HepG2 (cell line): Measurements from ENCODE around the gene KDM3B. TPM values are rescaled to one million over a fixed set of nuclear protein-coding genes. Genes with fewer than 3 reads are reported as not detected.

Source experiments
- ATF7 ChIP-seq, 2 experiments: fragments of 450-650 bp in 1 of 2; sonication (generic) in 1 of 2; formaldehyde crosslinking in 1 of 2; IDR thresholded peaks; 2 replicates each; pipeline versions ENCODE4 v1.4.0 to v1.6.1; 2016 to 2020; ENCODE audit warnings: antibody characterized with exemption in 1 of 2, mild to moderate bottlenecking in 1 of 2, missing genetic modification reagents in 1 of 2
- EP300 ChIP-seq, 3 experiments: sonication (generic) in 1 of 3; formaldehyde crosslinking in 1 of 3; IDR thresholded peaks; 2 replicates each; pipeline versions ENCODE4 v1.5.1 to v1.6.1; 2011 to 2020; ENCODE audit warnings: low read depth in 2 of 3, low read length in 2 of 3, borderline replicate concordance in 1 of 3, improper control_type of control experiment in 1 of 3, mild to moderate bottlenecking in 1 of 3, missing genetic modification reagents in 1 of 3, moderate library complexity in 1 of 3
- FOXK1 ChIP-seq: sonication (generic); formaldehyde crosslinking; IDR thresholded peaks from 2 replicates; pipeline ENCODE4 v1.4.0; 2020; ENCODE audit warnings: low read depth, missing genetic modification reagents, borderline replicate concordance
- GATAD2A ChIP-seq: IDR thresholded peaks from 2 replicates; pipeline ENCODE4 v1.6.1; 2016
- JARID2 ChIP-seq: sonication (generic); formaldehyde crosslinking; IDR thresholded peaks from 2 replicates; pipeline ENCODE4 v1.8.1; 2023; ENCODE audit warnings: missing genetic modification reagents, inconsistent platforms; ENCODE audit not compliant: insufficient replicate concordance
- MATR3 ChIP-seq: sonication (generic); formaldehyde crosslinking; IDR thresholded peaks from 2 replicates; pipeline ENCODE4 v1.4.0; 2020; ENCODE audit warnings: missing genetic modification reagents
- PPARG ChIP-seq: conservative IDR thresholded peaks from 2 replicates; pipeline ENCODE4 v1.6.1; 2016; ENCODE audit warnings: missing biosample characterization, missing genetic modification reagents
- SAFB2 ChIP-seq: sonication (generic); formaldehyde crosslinking; IDR thresholded peaks from 2 replicates; pipeline ENCODE4 v1.5.1; 2020; ENCODE audit warnings: missing genetic modification reagents, low read depth, mild to moderate bottlenecking, borderline replicate concordance
- SMARCC2 ChIP-seq: fragments of 450-650 bp; IDR thresholded peaks from 2 replicates; pipeline ENCODE4 v1.6.1; 2017; ENCODE audit warnings: antibody characterized with exemption, mild to moderate bottlenecking
- SRSF9 ChIP-seq: fragments of 200-400 bp; formaldehyde crosslinking; IDR thresholded peaks from 2 replicates; pipeline ENCODE4 v1.6.1; 2018; ENCODE audit warnings: borderline replicate concordance, mild to moderate bottlenecking, low read depth, low read length; ENCODE audit not compliant: insufficient read depth, poor library complexity, severe bottlenecking
- STAG1 ChIP-seq: sonication (generic); formaldehyde crosslinking; IDR thresholded peaks from 2 replicates; pipeline ENCODE4 v1.4.0; 2020; ENCODE audit warnings: missing genetic modification reagents
- ZNF552 ChIP-seq: sonication (generic); formaldehyde crosslinking; IDR thresholded peaks from 2 replicates; pipeline ENCODE4 v1.9.0; 2022; ENCODE audit warnings: missing genetic modification reagents, mild to moderate bottlenecking, borderline replicate concordance
- ZNF766 ChIP-seq: sonication (generic); formaldehyde crosslinking; IDR thresholded peaks from 2 replicates; pipeline ENCODE4 v1.5.0; 2020; ENCODE audit warnings: missing genetic modification reagents, borderline replicate concordance
- polyA plus RNA-seq, 8 experiments: library from polyadenylated mRNA; depleted of rRNA in 3 of 8; stranded (reverse) in 7 of 8; unstranded in 1 of 8; fragments of >200 nt; fragmentation: Illumina TruSeq in 4 of 8; extraction: Trizol in 4 of 8; gene quantifications; 2 replicates each; pipeline versions ENCODE4 v1.2.1 to v1.2.3, GENCODE V29; 2011 to 2016; ENCODE audit warnings: low read depth in 4 of 8, missing spikeins in 1 of 8, mixed read lengths in 1 of 8; ENCODE audit not compliant: insufficient read depth in 1 of 8
- total RNA-seq, 5 experiments: library from RNA; depleted of rRNA; stranded (reverse); fragments of >200 nt; fragmentation: Illumina TruSeq; extraction: Trizol; gene quantifications; 2 replicates each; pipeline ENCODE4 v1.2.3, GENCODE V29; 2016; ENCODE audit warnings: low read depth in 1 of 5
- TF ChIP-seq, protein P1 (sequence below): IDR thresholded peaks from 2 replicates; pipeline ENCODE4 v1.6.1; 2016
- TF ChIP-seq, protein P2 (sequence below): sonication (generic); formaldehyde crosslinking; IDR thresholded peaks from 2 replicates; pipeline ENCODE4 v1.4.0; 2020; ENCODE audit warnings: low read depth, mild to moderate bottlenecking, missing genetic modification reagents
- TF ChIP-seq, protein P3 (sequence below), 2 experiments: fragments of 450-650 bp in 1 of 2; sonication (generic) in 1 of 2; formaldehyde crosslinking in 1 of 2; IDR thresholded peaks; 2 replicates each; pipeline versions ENCODE4 v1.6.1 to v1.8.0; 2016 to 2022; ENCODE audit warnings: antibody characterized with exemption in 1 of 2, mild to moderate bottlenecking in 1 of 2, missing genetic modification reagents in 1 of 2

KDM3B gene
- total and polyA plus RNA-seq, 2 of the 13 experiments (the other 11 are each of a cell fraction or from before 2014, with no cell fraction given), result 19.7 to 34.3 TPM

- TF ChIP-seq, protein P1, sequence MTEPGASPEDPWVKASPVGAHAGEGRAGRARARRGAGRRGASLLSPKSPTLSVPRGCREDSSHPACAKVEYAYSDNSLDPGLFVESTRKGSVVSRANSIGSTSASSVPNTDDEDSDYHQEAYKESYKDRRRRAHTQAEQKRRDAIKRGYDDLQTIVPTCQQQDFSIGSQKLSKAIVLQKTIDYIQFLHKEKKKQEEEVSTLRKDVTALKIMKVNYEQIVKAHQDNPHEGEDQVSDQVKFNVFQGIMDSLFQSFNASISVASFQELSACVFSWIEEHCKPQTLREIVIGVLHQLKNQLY (CRISPR knock-in tag), result no peak
- 0 out of 2 replicates have a peak, but pooled peaks have one; percentile 25 for TF ChIP-seq ZNF766 (CRISPR knock-in tag)
- no peak for TF ChIP-seq SAFB2 (CRISPR knock-in tag)
- no peak for TF ChIP-seq EP300 (IDR thresholded peaks at IDR 0.05; ENCODE audit: low read depth in 2 of 2, low read length in 2 of 2)
- TF ChIP-seq EP300 (CRISPR knock-in tag; IDR thresholded peaks at IDR 0.05; ENCODE audit: borderline replicate concordance), result no peak
- peak; percentile 47 for TF ChIP-seq JARID2 (CRISPR knock-in tag)
- no peak for TF ChIP-seq GATAD2A
- TF ChIP-seq MATR3 (CRISPR knock-in tag), result no peak
- TF ChIP-seq SRSF9, result no peak
- TF ChIP-seq SMARCC2, result no peak
- TF ChIP-seq PPARG, result no peak
- TF ChIP-seq, protein P2, sequence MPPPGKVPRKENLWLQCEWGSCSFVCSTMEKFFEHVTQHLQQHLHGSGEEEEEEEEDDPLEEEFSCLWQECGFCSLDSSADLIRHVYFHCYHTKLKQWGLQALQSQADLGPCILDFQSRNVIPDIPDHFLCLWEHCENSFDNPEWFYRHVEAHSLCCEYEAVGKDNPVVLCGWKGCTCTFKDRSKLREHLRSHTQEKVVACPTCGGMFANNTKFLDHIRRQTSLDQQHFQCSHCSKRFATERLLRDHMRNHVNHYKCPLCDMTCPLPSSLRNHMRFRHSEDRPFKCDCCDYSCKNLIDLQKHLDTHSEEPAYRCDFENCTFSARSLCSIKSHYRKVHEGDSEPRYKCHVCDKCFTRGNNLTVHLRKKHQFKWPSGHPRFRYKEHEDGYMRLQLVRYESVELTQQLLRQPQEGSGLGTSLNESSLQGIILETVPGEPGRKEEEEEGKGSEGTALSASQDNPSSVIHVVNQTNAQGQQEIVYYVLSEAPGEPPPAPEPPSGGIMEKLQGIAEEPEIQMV, result no peak; the same call in 1 of the 2 replicates
- TF ChIP-seq FOXK1 (CRISPR knock-in tag), result peak; percentile 95; the same call in 1 of the 2 replicates
- no peak for TF ChIP-seq ATF7 (IDR thresholded peaks at IDR 0.05)
- no peak for TF ChIP-seq ATF7 (CRISPR knock-in tag; IDR thresholded peaks at IDR 0.05)
- TF ChIP-seq, protein P3, sequence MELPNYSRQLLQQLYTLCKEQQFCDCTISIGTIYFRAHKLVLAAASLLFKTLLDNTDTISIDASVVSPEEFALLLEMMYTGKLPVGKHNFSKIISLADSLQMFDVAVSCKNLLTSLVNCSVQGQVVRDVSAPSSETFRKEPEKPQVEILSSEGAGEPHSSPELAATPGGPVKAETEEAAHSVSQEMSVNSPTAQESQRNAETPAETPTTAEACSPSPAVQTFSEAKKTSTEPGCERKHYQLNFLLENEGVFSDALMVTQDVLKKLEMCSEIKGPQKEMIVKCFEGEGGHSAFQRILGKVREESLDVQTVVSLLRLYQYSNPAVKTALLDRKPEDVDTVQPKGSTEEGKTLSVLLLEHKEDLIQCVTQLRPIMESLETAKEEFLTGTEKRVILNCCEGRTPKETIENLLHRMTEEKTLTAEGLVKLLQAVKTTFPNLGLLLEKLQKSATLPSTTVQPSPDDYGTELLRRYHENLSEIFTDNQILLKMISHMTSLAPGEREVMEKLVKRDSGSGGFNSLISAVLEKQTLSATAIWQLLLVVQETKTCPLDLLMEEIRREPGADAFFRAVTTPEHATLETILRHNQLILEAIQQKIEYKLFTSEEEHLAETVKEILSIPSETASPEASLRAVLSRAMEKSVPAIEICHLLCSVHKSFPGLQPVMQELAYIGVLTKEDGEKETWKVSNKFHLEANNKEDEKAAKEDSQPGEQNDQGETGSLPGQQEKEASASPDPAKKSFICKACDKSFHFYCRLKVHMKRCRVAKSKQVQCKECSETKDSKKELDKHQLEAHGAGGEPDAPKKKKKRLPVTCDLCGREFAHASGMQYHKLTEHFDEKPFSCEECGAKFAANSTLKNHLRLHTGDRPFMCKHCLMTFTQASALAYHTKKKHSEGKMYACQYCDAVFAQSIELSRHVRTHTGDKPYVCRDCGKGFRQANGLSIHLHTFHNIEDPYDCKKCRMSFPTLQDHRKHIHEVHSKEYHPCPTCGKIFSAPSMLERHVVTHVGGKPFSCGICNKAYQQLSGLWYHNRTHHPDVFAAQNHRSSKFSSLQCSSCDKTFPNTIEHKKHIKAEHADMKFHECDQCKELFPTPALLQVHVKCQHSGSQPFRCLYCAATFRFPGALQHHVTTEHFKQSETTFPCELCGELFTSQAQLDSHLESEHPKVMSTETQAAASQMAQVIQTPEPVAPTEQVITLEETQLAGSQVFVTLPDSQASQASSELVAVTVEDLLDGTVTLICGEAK (IDR thresholded peaks at IDR 0.05), result no peak
- TF ChIP-seq, protein P3 (CRISPR knock-in tag; IDR thresholded peaks at IDR 0.05), result 0 out of 2 replicates have a peak, but pooled peaks have one; percentile 22
- peak; percentile 22; the same call in 1 of the 2 replicates for TF ChIP-seq STAG1
- no peak for TF ChIP-seq ZNF552 (CRISPR knock-in tag)
Observed at GRCh38 chr5:138331449-138332368, 20.8 kb upstream of the KDM3B start, which contains the start of gene CDC25C (continued).
